ENCODE data around the gene ZMYM4. TPM values are rescaled to one million over a fixed set of nuclear protein-coding genes. Genes with fewer than 3 reads are reported as not detected.
"Not testable (repeated sequence)": the region's sequence is repeated elsewhere in the genome, so short reads cannot be mapped to it uniquely, and the experiment has no call there.

Gene ZMYM4
- total RNA-seq, 1 donor from 2014 or later, result 31.9 TPM

DNA sequence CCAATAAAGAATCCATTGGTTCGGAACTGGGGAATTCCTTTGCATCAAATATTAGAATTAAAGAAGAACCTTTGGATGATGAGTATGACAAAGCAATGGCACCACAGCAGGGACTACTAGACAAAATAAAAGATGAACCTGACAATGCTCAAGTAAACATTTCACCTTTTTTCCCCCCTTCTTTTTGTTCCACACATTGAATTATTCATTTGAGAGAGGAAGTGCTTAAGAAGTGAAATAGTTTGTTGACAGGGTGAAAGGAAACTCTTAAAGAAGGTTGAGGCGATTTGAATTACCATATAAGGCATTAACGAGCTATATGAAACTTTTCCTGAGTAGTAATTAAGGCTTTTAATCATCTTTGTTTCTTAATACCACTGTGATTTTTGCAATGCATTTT lies 93.1 kb downstream of the ZMYM4 start:
- no peaks in the 10 kb centered on the region for H3K27me3 Mint-ChIP-seq (ENCODE audit: low read depth)
- H3K27ac Mint-ChIP-seq, result no peak overlapping the region
- no peak overlapping the region for H3K4me3 Mint-ChIP-seq (ENCODE audit: low read depth)
- no peaks in the 10 kb centered on the region for H3K9me3 Mint-ChIP-seq
- peaks cover 15% of the 10 kb centered on the region for H3K4me1 Mint-ChIP-seq (ENCODE audit: low read depth)
- H3K36me3 Mint-ChIP-seq (ENCODE audit: low read depth), result peaks cover 29% of the 10 kb centered on the region
- no peak for DNase-seq (ENCODE audit: low spot score)
- intact Hi-C loops (cut with micrococcal nuclease), result no loop called here

DNA sequence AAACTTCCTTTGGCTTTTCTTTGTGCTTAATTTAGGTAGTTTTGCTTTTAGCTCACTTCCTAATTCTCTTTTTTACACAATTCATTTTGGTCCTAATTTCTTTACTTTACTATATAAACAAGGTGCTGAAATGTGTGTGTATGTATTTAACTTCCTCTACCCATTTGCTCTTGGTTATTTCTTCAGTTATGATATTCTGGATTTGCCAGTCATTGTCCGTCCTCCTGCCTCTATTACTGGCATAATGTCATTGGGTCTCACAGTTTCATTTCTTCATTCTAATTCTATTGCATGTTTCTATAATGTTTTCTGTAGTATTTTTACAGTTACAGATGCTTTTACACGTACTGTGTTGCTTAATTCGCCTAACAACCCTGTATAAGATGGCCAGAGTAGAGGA lies 96.2 kb downstream of the ZMYM4 start:
- Mint-ChIP-seq H3K9me3 (no peaks in the 10 kb centered on the region), H3K27me3 (ENCODE audit: low read depth) (no peaks in the 10 kb centered on the region), H3K27ac (no peak overlapping the region), H3K4me3 (ENCODE audit: low read depth) (no peak overlapping the region), H3K36me3 (ENCODE audit: low read depth) (peaks cover 31% of the 10 kb centered on the region), H3K4me1 (ENCODE audit: low read depth) (peaks cover 16% of the 10 kb centered on the region)
- no peak for DNase-seq (ENCODE audit: low spot score)
- intact Hi-C loops (cut with micrococcal nuclease), result no loop called here

GRCh38 chr1:35367914-35368313 lies 99.4 kb downstream of the ZMYM4 start:
- H3K27ac Mint-ChIP-seq, result no peak overlapping the region
- no peak for DNase-seq (ENCODE audit: low spot score)
- peaks cover 14% of the 10 kb centered on the region for H3K36me3 Mint-ChIP-seq (ENCODE audit: low read depth)
- H3K4me3 Mint-ChIP-seq (ENCODE audit: low read depth), result no peak overlapping the region
- no peaks in the 10 kb centered on the region for H3K27me3 Mint-ChIP-seq (ENCODE audit: low read depth)
- peaks cover 6% of the 10 kb centered on the region for H3K4me1 Mint-ChIP-seq (ENCODE audit: low read depth)
- intact Hi-C loops (cut with micrococcal nuclease), result no loop called here
- no peaks in the 10 kb centered on the region for H3K9me3 Mint-ChIP-seq

DNA sequence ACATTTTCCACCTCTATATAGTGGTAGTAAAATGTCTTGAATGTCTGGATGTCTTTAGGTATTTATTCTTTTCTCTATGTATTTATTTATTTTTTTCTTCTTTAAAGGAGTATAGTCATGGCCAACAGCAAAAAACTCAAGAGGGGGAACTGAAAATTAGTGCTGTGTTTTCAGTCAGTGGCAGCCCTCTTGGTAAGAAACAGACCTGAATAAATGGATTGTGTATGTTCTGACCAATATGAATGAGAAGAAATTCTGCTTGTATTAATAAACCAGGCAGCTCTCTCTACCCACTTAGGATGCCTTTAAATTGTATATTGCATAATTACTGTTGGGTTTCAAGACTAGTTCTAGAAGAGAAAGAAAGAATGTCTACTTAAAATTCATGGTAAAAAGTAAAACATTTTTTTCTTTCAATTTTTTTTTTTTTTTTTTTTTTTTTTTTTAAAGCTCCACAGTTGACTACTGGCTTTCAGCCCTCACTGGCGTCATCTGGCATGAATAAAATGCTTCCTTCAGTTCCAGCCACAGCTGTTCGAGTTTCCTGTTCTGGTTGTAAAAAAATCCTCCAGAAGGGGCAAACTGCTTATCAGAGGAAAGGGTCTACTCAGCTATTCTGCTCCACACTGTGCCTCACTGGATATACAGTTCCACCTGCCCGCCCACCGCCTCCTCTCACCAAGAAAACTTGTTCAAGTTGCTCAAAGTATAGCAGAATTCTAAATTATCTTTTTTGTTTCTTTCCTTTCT lies 101.6 kb downstream of the ZMYM4 start:
- Mint-ChIP-seq H3K4me3 (ENCODE audit: low read depth) (no peak overlapping the region), H3K27me3 (ENCODE audit: low read depth) (no peaks in the 10 kb centered on the region), H3K4me1 (ENCODE audit: low read depth) (peaks cover 1% of the 10 kb centered on the region), H3K27ac (no peak overlapping the region), H3K9me3 (no peaks in the 10 kb centered on the region), H3K36me3 (ENCODE audit: low read depth) (peaks cover 8% of the 10 kb centered on the region)
- no peak for DNase-seq (ENCODE audit: low spot score)
- intact Hi-C loops (cut with micrococcal nuclease), result no loop called here

DNA sequence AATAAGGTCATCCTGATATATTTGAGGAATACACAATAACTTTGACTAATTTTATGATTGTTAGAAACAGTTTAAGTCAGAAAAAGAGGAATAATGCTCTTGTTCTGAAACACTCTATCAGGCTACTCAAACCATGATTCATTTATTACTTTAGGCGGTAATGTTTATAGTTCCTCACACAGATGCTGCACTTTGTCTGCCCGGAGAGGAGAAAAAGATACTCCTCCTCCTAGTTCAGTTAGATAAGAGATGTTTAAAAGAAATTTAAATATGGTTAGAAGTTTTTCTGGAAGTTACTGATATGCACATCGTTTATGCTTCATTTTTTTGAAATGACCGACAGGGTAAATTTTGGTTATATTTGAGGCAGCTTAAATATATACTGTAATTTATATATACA lies 103.0 kb downstream of the ZMYM4 start:
- Mint-ChIP-seq H3K4me1 (ENCODE audit: low read depth) (peaks cover 1% of the 10 kb centered on the region), H3K9me3 (no peaks in the 10 kb centered on the region), H3K36me3 (ENCODE audit: low read depth) (peaks cover 9% of the 10 kb centered on the region), H3K27ac (no peak overlapping the region), H3K27me3 (ENCODE audit: low read depth) (no peaks in the 10 kb centered on the region), H3K4me3 (ENCODE audit: low read depth) (no peak overlapping the region)
- intact Hi-C loops (cut with micrococcal nuclease), result no loop called here
- no peak for DNase-seq (ENCODE audit: low spot score)

DNA sequence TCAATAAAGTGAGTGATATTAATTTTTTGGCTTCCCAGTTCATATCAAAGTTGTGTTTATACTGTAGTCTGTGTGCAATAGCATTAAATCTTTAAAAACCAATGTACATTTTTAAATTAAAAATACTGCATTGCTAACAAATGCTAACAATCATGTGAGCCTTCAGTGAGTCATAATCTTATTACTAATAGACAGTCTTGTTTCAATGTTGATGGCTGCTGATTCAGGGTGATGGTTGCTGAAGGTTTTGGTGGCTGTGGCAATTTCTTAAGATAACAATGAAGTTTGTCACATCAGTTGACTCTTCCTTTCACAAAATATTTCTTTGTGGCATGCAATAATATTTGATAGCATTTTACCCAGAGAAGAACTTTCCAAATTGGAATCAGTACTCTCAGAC lies 109.0 kb downstream of the ZMYM4 start:
- H3K4me1 Mint-ChIP-seq (ENCODE audit: low read depth), result no peaks in the 10 kb centered on the region
- H3K27ac Mint-ChIP-seq, result no peak overlapping the region
- no peak for DNase-seq (ENCODE audit: low spot score)
- no peak overlapping the region for H3K4me3 Mint-ChIP-seq (ENCODE audit: low read depth)
- H3K36me3 Mint-ChIP-seq (ENCODE audit: low read depth), result peaks cover 6% of the 10 kb centered on the region
- H3K27me3 Mint-ChIP-seq (ENCODE audit: low read depth), result no peaks in the 10 kb centered on the region
- intact Hi-C loops (cut with micrococcal nuclease), result no loop called here
- no peaks in the 10 kb centered on the region for H3K9me3 Mint-ChIP-seq

DNA sequence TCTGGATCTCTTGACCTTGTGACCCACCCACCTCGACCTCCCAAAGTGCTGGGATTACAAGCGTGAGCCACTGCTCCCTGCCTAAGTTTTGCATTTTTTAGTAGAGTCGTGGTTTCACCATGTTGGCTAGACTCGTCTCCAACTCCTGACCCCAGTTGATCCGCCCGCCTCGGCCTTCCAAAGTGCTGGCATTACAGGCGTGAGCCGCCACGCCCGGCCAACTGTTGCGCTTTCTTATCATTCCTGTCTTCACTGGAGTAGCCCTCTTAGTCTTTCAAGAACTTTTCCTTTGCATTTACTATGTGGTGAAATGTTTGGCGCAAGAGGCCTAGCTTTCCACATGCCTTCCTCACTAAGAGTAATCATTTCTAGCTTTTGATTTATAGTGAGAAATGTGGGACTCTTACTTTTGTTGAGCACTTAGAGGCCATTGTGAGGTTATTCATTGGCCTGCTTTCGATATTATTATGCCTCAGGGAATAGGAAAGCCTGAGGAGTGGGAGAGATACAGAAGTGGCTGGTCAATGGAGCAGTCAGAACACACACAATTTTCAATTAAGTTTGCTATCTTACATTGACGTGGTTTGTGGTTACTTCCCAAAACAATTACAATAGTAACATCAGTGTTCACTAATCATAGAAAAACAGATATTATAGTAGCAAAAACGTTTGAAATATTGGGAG lies 111.0 kb downstream of the ZMYM4 start:
- no peaks in the 10 kb centered on the region for H3K9me3 Mint-ChIP-seq
- H3K36me3 Mint-ChIP-seq (ENCODE audit: low read depth), result peaks cover 6% of the 10 kb centered on the region
- DNase-seq (ENCODE audit: low spot score), result no peak
- no peak overlapping the region for H3K4me3 Mint-ChIP-seq (ENCODE audit: low read depth)
- no peak overlapping the region for H3K27ac Mint-ChIP-seq
- intact Hi-C loops (cut with micrococcal nuclease), result no loop called here
- H3K4me1 Mint-ChIP-seq (ENCODE audit: low read depth), result no peaks in the 10 kb centered on the region
- H3K27me3 Mint-ChIP-seq (ENCODE audit: low read depth), result no peaks in the 10 kb centered on the region

DNA sequence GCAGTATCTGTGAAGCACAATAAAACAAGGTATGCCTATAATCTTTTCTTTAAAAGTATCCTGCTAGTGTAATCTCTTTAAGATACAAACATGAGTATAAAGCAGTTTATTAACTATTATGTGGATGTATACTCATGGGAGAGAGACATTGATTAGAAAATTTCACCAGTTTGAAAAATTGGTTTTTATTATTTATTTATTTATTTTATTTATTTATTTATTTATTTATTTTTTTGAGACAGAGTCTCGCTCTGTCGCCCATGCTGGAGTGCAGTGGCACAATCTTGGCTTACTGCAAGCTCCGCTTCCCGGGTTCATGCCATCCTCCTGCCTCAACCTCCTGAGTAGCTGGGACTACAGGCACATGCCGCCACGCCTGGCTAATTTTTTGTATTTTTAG lies 111.6 kb downstream of the ZMYM4 start:
- DNase-seq (ENCODE audit: low spot score); H3K27me3 Mint-ChIP-seq (ENCODE audit: low read depth); H3K27ac Mint-ChIP-seq; intact Hi-C loops (cut with micrococcal nuclease); H3K4me3 Mint-ChIP-seq (ENCODE audit: low read depth); H3K9me3 Mint-ChIP-seq; H3K4me1 Mint-ChIP-seq (ENCODE audit: low read depth); H3K36me3 Mint-ChIP-seq (ENCODE audit: low read depth): not testable (repeated sequence)

- Mint-ChIP-seq H3K4me3 (ENCODE audit: low read depth) (no peak overlapping the region), H3K36me3 (ENCODE audit: low read depth) (peaks cover 9% of the 10 kb centered on the region), H3K27ac (no peak overlapping the region), H3K9me3 (no peaks in the 10 kb centered on the region), H3K27me3 (ENCODE audit: low read depth) (no peaks in the 10 kb centered on the region), H3K4me1 (ENCODE audit: low read depth) (no peaks in the 10 kb centered on the region)
- DNase-seq (ENCODE audit: low spot score), result no peak
- intact Hi-C loops (cut with micrococcal nuclease), result no loop called here
Observed at GRCh38 chr1:35382107-35382506, 113.6 kb downstream of the ZMYM4 start.

- H3K4me1 Mint-ChIP-seq (ENCODE audit: low read depth), result no peaks in the 10 kb centered on the region
- no peak for DNase-seq (ENCODE audit: low spot score)
- H3K4me3 Mint-ChIP-seq (ENCODE audit: low read depth), result no peak overlapping the region
- intact Hi-C loops (cut with micrococcal nuclease), result no loop called here
- H3K27me3 Mint-ChIP-seq (ENCODE audit: low read depth), result no peaks in the 10 kb centered on the region
- no peak overlapping the region for H3K27ac Mint-ChIP-seq
- no peaks in the 10 kb centered on the region for H3K9me3 Mint-ChIP-seq
- peaks cover 28% of the 10 kb centered on the region for H3K36me3 Mint-ChIP-seq (ENCODE audit: low read depth)
Observed at GRCh38 chr1:35386290-35386689, 117.8 kb downstream of the ZMYM4 start.

GRCh38 chr1:35386959-35387358 lies 118.5 kb downstream of the ZMYM4 start:
- intact Hi-C loops (cut with micrococcal nuclease), result no loop called here
- H3K27me3 Mint-ChIP-seq (ENCODE audit: low read depth), result no peaks in the 10 kb centered on the region
- no peaks in the 10 kb centered on the region for H3K4me1 Mint-ChIP-seq (ENCODE audit: low read depth)
- H3K9me3 Mint-ChIP-seq, result no peaks in the 10 kb centered on the region
- no peak for DNase-seq (ENCODE audit: low spot score)
- H3K27ac Mint-ChIP-seq, result no peak overlapping the region
- no peak overlapping the region for H3K4me3 Mint-ChIP-seq (ENCODE audit: low read depth)
- peaks cover 28% of the 10 kb centered on the region for H3K36me3 Mint-ChIP-seq (ENCODE audit: low read depth)

DNA sequence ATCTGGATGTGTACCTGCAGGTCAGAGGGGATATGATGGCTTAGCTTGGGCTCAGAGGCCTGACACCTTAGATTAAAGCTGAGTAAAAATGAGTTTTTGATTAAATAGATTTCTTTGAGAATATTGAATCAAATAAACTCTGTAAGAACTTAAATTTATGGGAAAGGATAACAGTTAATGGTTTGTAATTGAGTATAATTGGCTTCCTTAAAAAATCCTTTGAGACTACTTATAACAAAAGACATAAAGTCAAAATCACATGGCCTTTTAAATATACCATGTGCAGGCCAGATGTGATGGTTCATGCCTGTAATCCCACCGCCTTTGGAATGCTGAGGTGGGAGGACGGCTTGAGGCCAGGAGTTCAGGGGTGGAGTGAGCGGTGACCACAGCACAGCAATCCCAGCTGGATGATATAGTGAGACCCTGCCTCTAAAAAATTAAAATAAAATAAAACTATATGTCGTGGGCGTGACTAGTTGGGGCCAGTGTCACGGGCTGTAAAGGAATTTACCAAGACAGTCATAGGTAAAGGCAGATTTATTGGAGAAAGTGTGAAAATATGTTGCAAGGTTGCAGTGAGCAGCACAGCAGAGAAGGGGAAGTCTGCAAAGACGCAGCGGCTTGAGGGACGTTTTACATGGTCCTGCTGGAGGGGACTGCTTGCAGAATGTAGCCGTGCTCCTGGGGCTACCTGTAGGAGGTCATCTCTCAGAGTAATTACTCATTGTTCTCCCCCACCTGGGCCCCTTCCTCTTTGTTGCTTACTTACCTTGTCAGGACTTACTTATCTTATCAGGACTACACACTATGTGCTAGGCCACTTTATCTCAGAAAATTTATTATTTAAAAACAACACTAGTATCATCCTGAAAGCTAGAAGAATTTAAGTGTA lies 122.3 kb downstream of the ZMYM4 start:
- no peaks in the 10 kb centered on the region for H3K27me3 Mint-ChIP-seq (ENCODE audit: low read depth)
- H3K36me3 Mint-ChIP-seq (ENCODE audit: low read depth), result peaks cover 43% of the 10 kb centered on the region
- no peaks in the 10 kb centered on the region for H3K4me1 Mint-ChIP-seq (ENCODE audit: low read depth)
- no peak for DNase-seq (ENCODE audit: low spot score)
- intact Hi-C loops (cut with micrococcal nuclease), result no loop called here
- H3K27ac Mint-ChIP-seq, result no peak overlapping the region
- H3K4me3 Mint-ChIP-seq (ENCODE audit: low read depth), result no peak overlapping the region
- no peaks in the 10 kb centered on the region for H3K9me3 Mint-ChIP-seq

GRCh38 chr1:35394386-35394785 lies 125.9 kb downstream of the ZMYM4 start:
- no peak for DNase-seq (ENCODE audit: low spot score)

More at GRCh38 chr1:35394386-35394785, 125.9 kb downstream of the ZMYM4 start:
- no peak overlapping the region for H3K27ac Mint-ChIP-seq
- peaks cover 3% of the 10 kb centered on the region for H3K4me1 Mint-ChIP-seq (ENCODE audit: low read depth)
- no peaks in the 10 kb centered on the region for H3K27me3 Mint-ChIP-seq (ENCODE audit: low read depth)
- H3K36me3 Mint-ChIP-seq (ENCODE audit: low read depth), result peaks cover 54% of the 10 kb centered on the region
- H3K4me3 Mint-ChIP-seq (ENCODE audit: low read depth), result no peak overlapping the region
- intact Hi-C loops (cut with micrococcal nuclease), result no loop called here
- no peaks in the 10 kb centered on the region for H3K9me3 Mint-ChIP-seq

Measured in activated T-helper 2 cell treated with anti-CD3 and anti-CD28 coated beads, Interferon-gamma antibody, Interleukin-2, Interleukin-4, amounts not matched to agents 10 μg/mL and 5 μg/mL and 100 μg/mL, durations not matched to agents 14 hours and 24 hours and 36 hours (primary cell).